Measurements from ENCODE around the gene CUX1.

Gene CUX1

DNA sequence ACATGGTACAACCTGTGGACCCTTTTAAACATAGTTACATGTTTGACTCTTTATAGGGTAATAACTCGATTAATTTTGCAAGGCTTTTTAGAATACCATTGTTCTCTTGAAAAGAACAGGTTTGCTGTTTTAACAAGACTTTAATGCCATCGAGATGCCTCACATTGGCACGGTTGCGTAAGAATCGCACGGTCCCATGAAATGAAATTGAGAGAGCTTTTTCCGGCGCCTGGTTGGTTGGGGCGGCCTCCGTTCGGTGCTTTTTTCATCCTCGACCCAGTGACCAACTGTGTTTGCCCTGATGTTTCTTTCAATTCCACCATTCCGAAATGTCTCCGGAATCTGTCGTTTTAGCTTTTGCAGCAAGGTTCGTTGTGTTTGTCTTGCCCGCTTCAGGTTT lies 142.4 kb downstream of the CUX1 start:
- H3K36me3 ChIP-seq (ENCODE audit: insufficient read depth, insufficient read length, low read length) = peaks cover 2% of the 10 kb centered on the region
- no peak for DNase-seq (ENCODE audit: low read depth, low spot score)
- H3K27me3 ChIP-seq (ENCODE audit: insufficient read depth, insufficient read length) = no peaks in the 10 kb centered on the region
- H3K9ac ChIP-seq (ENCODE audit: insufficient read length, low read depth) = no peak overlapping the region
- TF ChIP-seq SUZ12 (IDR thresholded peaks at IDR 0.05; ENCODE audit: extremely low read depth, insufficient read depth, insufficient read length) (no peak), YY1 (IDR thresholded peaks at IDR 0.05; ENCODE audit: insufficient read depth, insufficient read length) (no peak), ZNF274 (IDR thresholded peaks at IDR 0.05; ENCODE audit: low read depth, low read length) (no peak)
- no peak overlapping the region for H3K4me3 ChIP-seq (ENCODE audit: insufficient read length, low read depth)
- no peaks in the 10 kb centered on the region for H3K9me3 ChIP-seq (ENCODE audit: insufficient read depth, low read length)
- H3K4me1 ChIP-seq (ENCODE audit: insufficient read depth, insufficient read length) = no peaks in the 10 kb centered on the region

DNA sequence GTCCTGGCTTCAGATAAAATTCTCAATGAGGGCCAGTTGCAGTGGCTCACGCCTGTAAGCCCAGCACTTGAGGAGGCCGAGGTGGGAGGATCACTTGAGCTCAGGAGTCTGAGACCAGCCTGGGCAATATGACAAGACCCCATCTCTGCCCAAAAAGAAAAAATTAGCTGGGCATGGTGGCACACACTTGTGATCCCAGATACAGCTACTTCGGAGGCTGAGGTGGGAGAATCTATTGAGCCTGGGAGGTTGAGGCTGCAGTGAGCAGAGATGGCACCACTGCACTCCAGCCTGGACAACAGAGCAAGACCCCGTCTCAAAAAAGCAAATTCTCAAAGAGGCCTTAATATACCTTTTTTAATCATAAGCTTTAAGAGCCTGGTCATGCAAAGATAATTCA lies 142.9 kb downstream of the CUX1 start:
- no peak for DNase-seq (ENCODE audit: low read depth, low spot score)
- peaks cover 2% of the 10 kb centered on the region for H3K36me3 ChIP-seq (ENCODE audit: insufficient read depth, insufficient read length, low read length)
- H3K4me1 ChIP-seq (ENCODE audit: insufficient read depth, insufficient read length) = peaks cover 2% of the 10 kb centered on the region
- no peak overlapping the region for H3K9ac ChIP-seq (ENCODE audit: insufficient read length, low read depth)
- H3K4me3 ChIP-seq (ENCODE audit: insufficient read length, low read depth) = no peak overlapping the region
- TF ChIP-seq YY1 (IDR thresholded peaks at IDR 0.05; ENCODE audit: insufficient read depth, insufficient read length) (no peak), ZNF274 (IDR thresholded peaks at IDR 0.05; ENCODE audit: low read depth, low read length) (no peak), SUZ12 (IDR thresholded peaks at IDR 0.05; ENCODE audit: extremely low read depth, insufficient read depth, insufficient read length) (no peak)
- no peaks in the 10 kb centered on the region for H3K9me3 ChIP-seq (ENCODE audit: insufficient read depth, low read length)
- H3K27me3 ChIP-seq (ENCODE audit: insufficient read depth, insufficient read length) = no peaks in the 10 kb centered on the region

DNA sequence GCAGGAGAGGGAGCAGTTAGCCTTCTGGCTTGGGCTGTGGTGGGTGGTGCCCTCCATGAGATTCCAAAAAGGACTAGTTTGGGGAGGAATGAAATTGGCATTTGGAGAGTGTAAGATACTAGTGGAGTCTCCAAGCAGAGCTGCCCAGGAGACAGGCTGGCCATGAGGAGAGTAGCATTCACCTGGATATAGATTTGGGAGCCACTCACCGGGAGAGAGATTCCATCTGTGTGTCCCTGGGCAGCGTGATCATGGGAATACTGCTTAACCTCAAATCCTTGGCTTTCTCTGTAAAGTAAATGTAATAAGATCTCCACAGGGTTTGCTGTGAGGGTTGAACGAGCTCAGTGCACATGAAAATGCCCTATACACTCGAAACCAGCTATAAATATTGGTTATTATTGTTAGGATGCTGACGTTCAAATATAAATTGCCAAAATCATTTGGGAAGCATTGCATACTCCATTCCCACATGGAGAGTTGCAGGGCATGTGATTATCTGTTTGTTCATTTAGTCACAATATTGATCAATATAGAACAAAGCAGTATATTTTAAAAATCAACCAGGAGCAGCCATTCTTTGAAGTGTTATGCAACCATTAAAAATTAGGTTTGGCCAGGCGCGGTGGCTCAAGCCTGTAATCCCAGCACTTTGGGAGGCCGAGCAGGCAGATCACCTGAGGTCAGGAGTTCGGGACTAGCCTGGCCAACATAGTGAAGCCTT lies 143.7 kb downstream of the CUX1 start:
- H3K27me3 ChIP-seq (ENCODE audit: insufficient read depth, insufficient read length) = no peaks in the 10 kb centered on the region
- peaks cover 2% of the 10 kb centered on the region for H3K36me3 ChIP-seq (ENCODE audit: insufficient read depth, insufficient read length, low read length)
- TF ChIP-seq YY1 (IDR thresholded peaks at IDR 0.05; ENCODE audit: insufficient read depth, insufficient read length) = no peak
- no peak for TF ChIP-seq SUZ12 (IDR thresholded peaks at IDR 0.05; ENCODE audit: extremely low read depth, insufficient read depth, insufficient read length)
- no peak for TF ChIP-seq ZNF274 (IDR thresholded peaks at IDR 0.05; ENCODE audit: low read depth, low read length)
- H3K4me1 ChIP-seq (ENCODE audit: insufficient read depth, insufficient read length) = peaks cover 2% of the 10 kb centered on the region
- H3K9ac ChIP-seq (ENCODE audit: insufficient read length, low read depth) = no peak overlapping the region
- DNase-seq (ENCODE audit: low read depth, low spot score) = no peak
- no peak overlapping the region for H3K4me3 ChIP-seq (ENCODE audit: insufficient read length, low read depth)
- H3K9me3 ChIP-seq (ENCODE audit: insufficient read depth, low read length) = no peaks in the 10 kb centered on the region

DNA sequence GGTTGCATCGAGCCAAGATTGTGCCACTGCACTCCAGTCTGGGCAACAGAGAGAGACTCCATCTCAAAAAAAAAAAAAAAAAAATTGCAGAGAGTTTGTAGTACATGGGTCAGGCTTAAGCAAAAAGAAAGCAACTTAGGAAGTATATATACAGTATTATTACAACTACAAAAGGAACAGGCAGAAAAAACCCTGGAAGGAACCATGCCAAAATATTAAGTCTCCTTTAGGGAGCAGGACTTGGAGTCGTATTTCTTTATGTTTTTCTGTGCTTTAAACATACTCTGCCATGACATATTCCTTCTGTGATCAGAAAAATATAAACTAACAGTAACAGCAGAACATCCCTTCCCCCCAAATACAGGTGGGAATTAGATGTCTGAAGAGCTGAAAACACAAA lies 144.4 kb downstream of the CUX1 start:
- H3K4me1 ChIP-seq (ENCODE audit: insufficient read depth, insufficient read length) = peaks cover 2% of the 10 kb centered on the region

DNA sequence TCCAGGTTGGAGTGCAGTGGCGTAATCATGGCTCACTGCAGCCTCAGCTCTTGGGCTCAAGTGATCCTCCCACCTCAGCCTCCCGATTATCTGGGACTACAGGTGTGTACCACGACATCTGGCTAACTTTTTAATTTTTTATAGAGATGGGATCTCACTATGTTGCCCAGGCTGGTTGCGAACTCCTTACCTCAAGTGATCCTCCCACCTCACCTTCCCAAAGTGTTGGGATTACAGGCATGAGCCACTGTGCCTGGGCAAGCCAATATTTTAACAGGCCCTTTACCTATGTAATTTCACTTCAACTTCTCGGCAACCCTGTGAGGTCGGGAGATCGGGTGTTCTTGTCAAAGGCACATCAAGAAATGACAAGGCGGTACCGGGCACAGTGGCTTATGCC lies 146.3 kb downstream of the CUX1 start:
- peaks cover 2% of the 10 kb centered on the region for H3K4me1 ChIP-seq (ENCODE audit: insufficient read depth, insufficient read length)
- H3K36me3 ChIP-seq (ENCODE audit: insufficient read depth, insufficient read length, low read length) = peaks cover 5% of the 10 kb centered on the region
- H3K9ac ChIP-seq (ENCODE audit: insufficient read length, low read depth) = no peak overlapping the region
- H3K4me3 ChIP-seq (ENCODE audit: insufficient read length, low read depth) = no peak overlapping the region
- no peaks in the 10 kb centered on the region for H3K27me3 ChIP-seq (ENCODE audit: insufficient read depth, insufficient read length)
- H3K9me3 ChIP-seq (ENCODE audit: insufficient read depth, low read length) = no peaks in the 10 kb centered on the region
- DNase-seq (ENCODE audit: low read depth, low spot score) = no peak
- TF ChIP-seq YY1 (IDR thresholded peaks at IDR 0.05; ENCODE audit: insufficient read depth, insufficient read length) = no peak
- no peak for TF ChIP-seq ZNF274 (IDR thresholded peaks at IDR 0.05; ENCODE audit: low read depth, low read length)
- TF ChIP-seq SUZ12 (IDR thresholded peaks at IDR 0.05; ENCODE audit: extremely low read depth, insufficient read depth, insufficient read length) = no peak

More for the DNA sequence above, 144.4 kb downstream of the CUX1 start:
- Histone ChIP-seq H3K4me3 (ENCODE audit: insufficient read length, low read depth) (no peak overlapping the region), H3K9me3 (ENCODE audit: insufficient read depth, low read length) (no peaks in the 10 kb centered on the region), H3K36me3 (ENCODE audit: insufficient read depth, insufficient read length, low read length) (peaks cover 5% of the 10 kb centered on the region), H3K9ac (ENCODE audit: insufficient read length, low read depth) (no peak overlapping the region), H3K27me3 (ENCODE audit: insufficient read depth, insufficient read length) (no peaks in the 10 kb centered on the region)
- DNase-seq (ENCODE audit: low read depth, low spot score) = no peak
- TF ChIP-seq YY1 (IDR thresholded peaks at IDR 0.05; ENCODE audit: insufficient read depth, insufficient read length) (no peak), SUZ12 (IDR thresholded peaks at IDR 0.05; ENCODE audit: extremely low read depth, insufficient read depth, insufficient read length) (no peak), ZNF274 (IDR thresholded peaks at IDR 0.05; ENCODE audit: low read depth, low read length) (no peak)

DNA sequence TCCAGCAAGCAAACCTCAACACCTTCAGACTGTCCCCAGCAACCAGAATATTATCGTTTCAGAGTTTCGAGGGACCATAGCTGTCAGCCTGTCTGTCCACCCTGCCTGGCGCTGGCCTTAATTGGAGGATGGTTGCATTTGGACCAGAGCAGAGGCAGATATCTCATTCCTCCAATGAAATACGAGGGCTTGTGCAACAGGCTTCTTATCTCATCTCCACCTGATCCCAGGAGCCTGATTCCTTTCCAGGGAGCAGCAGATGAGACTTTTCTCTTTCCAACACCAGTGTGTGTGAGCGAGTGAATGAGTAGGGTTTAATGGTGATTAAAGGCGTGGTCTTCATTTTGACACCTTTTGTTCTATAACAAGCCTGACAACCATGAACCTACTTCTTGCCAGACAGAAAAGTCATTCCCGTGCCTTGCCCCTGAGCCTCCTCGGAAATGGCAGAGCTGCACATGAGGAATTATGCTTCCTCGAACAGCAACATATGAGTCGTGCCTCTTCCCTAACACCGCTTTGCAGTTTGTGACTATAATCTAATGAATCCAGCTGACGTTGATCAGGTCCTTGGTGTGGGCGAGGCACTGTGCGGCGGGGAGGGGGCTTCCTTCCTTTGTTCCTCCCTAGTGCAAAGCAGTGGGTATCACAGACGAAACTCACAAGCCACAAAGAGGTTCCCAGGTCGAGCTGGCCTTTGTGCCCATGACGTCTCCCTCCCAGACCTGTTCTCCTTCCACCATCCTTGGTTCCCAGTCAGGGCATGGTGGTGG lies 147.4 kb downstream of the CUX1 start:
- Histone ChIP-seq H3K9me3 (ENCODE audit: insufficient read depth, low read length) (no peaks in the 10 kb centered on the region), H3K9ac (ENCODE audit: insufficient read length, low read depth) (no peak overlapping the region), H3K36me3 (ENCODE audit: insufficient read depth, insufficient read length, low read length) (peaks cover 4% of the 10 kb centered on the region), H3K4me1 (ENCODE audit: insufficient read depth, insufficient read length) (peaks cover 2% of the 10 kb centered on the region), H3K27me3 (ENCODE audit: insufficient read depth, insufficient read length) (no peaks in the 10 kb centered on the region), H3K4me3 (ENCODE audit: insufficient read length, low read depth) (no peak overlapping the region)
- TF ChIP-seq SUZ12 (IDR thresholded peaks at IDR 0.05; ENCODE audit: extremely low read depth, insufficient read depth, insufficient read length) = no peak
- no peak for TF ChIP-seq YY1 (IDR thresholded peaks at IDR 0.05; ENCODE audit: insufficient read depth, insufficient read length)
- TF ChIP-seq ZNF274 (IDR thresholded peaks at IDR 0.05; ENCODE audit: low read depth, low read length) = no peak
- no peak for DNase-seq (ENCODE audit: low read depth, low spot score)

Data from NT2/D1 (cell line).